Hepatocyte (in vitro differentiated cells): Measurements from ENCODE around the gene DPYSL3. TPM values are rescaled to one million over a fixed set of nuclear protein-coding genes. Genes with fewer than 3 reads are reported as not detected.

Experiments
- DNase-seq: peaks from one replicate; pipeline ENCODE4 v3.0.0-alpha.2; 2016; ENCODE audit warnings: low spot score
- H2AFZ ChIP-seq: fragments of 200-600 bp; sonication (generic); 2 replicates; pipeline ENCODE4 v1.6.0; 2016; ENCODE audit warnings: antibody characterized with exemption, mild to moderate bottlenecking
- H3K27ac ChIP-seq: fragments of 200-600 bp; sonication (generic); 2 replicates; pipeline ENCODE4 v1.5.1; 2016; ENCODE audit warnings: mild to moderate bottlenecking
- H3K27me3 ChIP-seq: fragments of 200-600 bp; sonication (generic); 2 replicates; pipeline ENCODE4 v1.6.1; 2016
- H3K36me3 ChIP-seq: fragments of 200-600 bp; sonication (generic); replicated peaks from 2 replicates; pipeline ENCODE4 v1.5.1; 2016; ENCODE audit warnings: low read depth; ENCODE audit not compliant: insufficient read depth
- H3K4me1 ChIP-seq: fragments of 200-600 bp; sonication (generic); 2 replicates; pipeline ENCODE4 v1.5.1; 2016; ENCODE audit warnings: mild to moderate bottlenecking, moderate library complexity; ENCODE audit not compliant: insufficient read depth
- H3K4me2 ChIP-seq: fragments of 200-600 bp; sonication (generic); 2 replicates; pipeline ENCODE4 v1.6.0; 2016
- H3K4me3 ChIP-seq: fragments of 200-600 bp; sonication (generic); 2 replicates; pipeline ENCODE4 v1.5.1; 2016; ENCODE audit warnings: mild to moderate bottlenecking
- H3K79me2 ChIP-seq: fragments of 200-600 bp; sonication (generic); 2 replicates; pipeline ENCODE4 v1.6.0; 2017; ENCODE audit warnings: mild to moderate bottlenecking
- H3K9me2 ChIP-seq: fragments of 200-600 bp; sonication (generic); replicated peaks from 2 replicates; pipeline ENCODE4 v1.6.0; 2017; ENCODE audit warnings: mild to moderate bottlenecking; ENCODE audit not compliant: insufficient read depth
- H3K9me3 ChIP-seq: fragments of 200-600 bp; sonication (generic); 2 replicates; pipeline ENCODE4 v1.5.1; 2016; ENCODE audit warnings: low read depth, mild to moderate bottlenecking
- H4K20me1 ChIP-seq: fragments of 200-600 bp; sonication (generic); 2 replicates; pipeline ENCODE4 v1.6.0; 2016; ENCODE audit warnings: mild to moderate bottlenecking; ENCODE audit not compliant: insufficient read depth, poor library complexity, severe bottlenecking
- EZH2 ChIP-seq: fragments of 200-600 bp; sonication (generic); IDR thresholded peaks from 2 replicates; pipeline ENCODE4 v1.6.1; 2016; ENCODE audit warnings: antibody characterized with exemption, mild to moderate bottlenecking, borderline replicate concordance
- EZH2phosphoT487 ChIP-seq: fragments of 200-600 bp; sonication (generic); IDR thresholded peaks from one replicate; pipeline ENCODE4 v1.6.1; 2018; ENCODE audit warnings: antibody characterized with exemption, mild to moderate bottlenecking, low read depth, moderate library complexity; ENCODE audit not compliant: unreplicated experiment, severe bottlenecking
- WGBS: methylation state at CpG from one replicate; pipeline ENCODE4 v1.1.6; 2016; ENCODE audit warnings: low lambda C conversion rate; ENCODE audit errors: missing lambda C conversion rate; 5-methylcytosine and 5-hydroxymethylcytosine counted together
- polyA plus RNA-seq: library from polyadenylated mRNA; unstranded; fragments of >200 nt; fragmentation: Nextera tagmentation; extraction: Ambion mirVana; gene quantifications from 2 replicates; pipeline ENCODE4 v1.2.1, GENCODE V29; 2016
- total RNA-seq: library from RNA; depleted of rRNA; stranded (reverse); fragments of >200 nt; gene quantifications from 2 replicates; pipeline ENCODE4 v1.2.3, GENCODE V29; 2014
- TF ChIP-seq, protein P1 (sequence below): fragments of 200-600 bp; sonication (generic); IDR thresholded peaks from 2 replicates; pipeline ENCODE4 v1.5.1; 2016; ENCODE audit warnings: antibody characterized with exemption, mild to moderate bottlenecking; ENCODE audit not compliant: poor library complexity

Gene DPYSL3
- total and polyA plus RNA-seq, 2 experiments from 2014 or later = 35.7 to 78.0 TPM

- TF ChIP-seq, protein P1, sequence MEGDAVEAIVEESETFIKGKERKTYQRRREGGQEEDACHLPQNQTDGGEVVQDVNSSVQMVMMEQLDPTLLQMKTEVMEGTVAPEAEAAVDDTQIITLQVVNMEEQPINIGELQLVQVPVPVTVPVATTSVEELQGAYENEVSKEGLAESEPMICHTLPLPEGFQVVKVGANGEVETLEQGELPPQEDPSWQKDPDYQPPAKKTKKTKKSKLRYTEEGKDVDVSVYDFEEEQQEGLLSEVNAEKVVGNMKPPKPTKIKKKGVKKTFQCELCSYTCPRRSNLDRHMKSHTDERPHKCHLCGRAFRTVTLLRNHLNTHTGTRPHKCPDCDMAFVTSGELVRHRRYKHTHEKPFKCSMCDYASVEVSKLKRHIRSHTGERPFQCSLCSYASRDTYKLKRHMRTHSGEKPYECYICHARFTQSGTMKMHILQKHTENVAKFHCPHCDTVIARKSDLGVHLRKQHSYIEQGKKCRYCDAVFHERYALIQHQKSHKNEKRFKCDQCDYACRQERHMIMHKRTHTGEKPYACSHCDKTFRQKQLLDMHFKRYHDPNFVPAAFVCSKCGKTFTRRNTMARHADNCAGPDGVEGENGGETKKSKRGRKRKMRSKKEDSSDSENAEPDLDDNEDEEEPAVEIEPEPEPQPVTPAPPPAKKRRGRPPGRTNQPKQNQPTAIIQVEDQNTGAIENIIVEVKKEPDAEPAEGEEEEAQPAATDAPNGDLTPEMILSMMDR = peak; percentile 52
- TF ChIP-seq EZH2 (no peak), EZH2phosphoT487 (no peak)
- H3K4me3 ChIP-seq = no peak overlapping the region
- 53% methylated on average over 5 of the region's 5 CpGs for WGBS
- no peak overlapping the region for H3K27ac ChIP-seq
- H3K4me2 ChIP-seq = no peak overlapping the region
- no peaks in the 10 kb centered on the region for H3K27me3 ChIP-seq
- no peaks in the 10 kb centered on the region for H3K9me2 ChIP-seq
- peak; percentile 71 for DNase-seq
- H3K4me1 ChIP-seq = no peaks in the 10 kb centered on the region
- H3K79me2 ChIP-seq = no peaks in the 10 kb centered on the region
- H4K20me1 ChIP-seq = no peaks in the 10 kb centered on the region
- no peaks in the 10 kb centered on the region for H3K36me3 ChIP-seq
- no peak overlapping the region for H2AFZ ChIP-seq
- no peaks in the 10 kb centered on the region for H3K9me3 ChIP-seq
These were observed 45.7 kb downstream of the DPYSL3 start for GRCh38 chr5:147464211-147464610.

GRCh38 chr5:147461915-147462314 is 48.0 kb downstream of the DPYSL3 start:
- H3K36me3 ChIP-seq = no peaks in the 10 kb centered on the region
- no peak for TF ChIP-seq EZH2phosphoT487
- TF ChIP-seq EZH2 = no peak
- TF ChIP-seq, protein P1 = no peak
- no peaks in the 10 kb centered on the region for H3K9me3 ChIP-seq
- H4K20me1 ChIP-seq = no peaks in the 10 kb centered on the region
- 88% methylated on average over 1 of the region's 1 CpG for WGBS
- H3K27ac ChIP-seq = no peak overlapping the region
- H3K4me1 ChIP-seq = no peaks in the 10 kb centered on the region
- no peaks in the 10 kb centered on the region for H3K27me3 ChIP-seq
- H3K4me3 ChIP-seq = no peak overlapping the region
- DNase-seq = no peak
- H2AFZ ChIP-seq = no peak overlapping the region
- H3K79me2 ChIP-seq = no peaks in the 10 kb centered on the region
- no peaks in the 10 kb centered on the region for H3K9me2 ChIP-seq
- H3K4me2 ChIP-seq = no peak overlapping the region

GRCh38 chr5:147460380-147460779 is 49.5 kb downstream of the DPYSL3 start:
- Histone ChIP-seq H3K9me3 (no peaks in the 10 kb centered on the region), H3K27me3 (no peaks in the 10 kb centered on the region), H3K9me2 (no peaks in the 10 kb centered on the region), H3K27ac (no peak overlapping the region), H3K4me2 (no peak overlapping the region), H3K4me1 (peaks cover 8% of the 10 kb centered on the region), H2AFZ (no peak overlapping the region), H3K4me3 (no peak overlapping the region), H3K79me2 (no peaks in the 10 kb centered on the region), H4K20me1 (no peaks in the 10 kb centered on the region), H3K36me3 (no peaks in the 10 kb centered on the region)
- TF ChIP-seq EZH2 (no peak), EZH2phosphoT487 (no peak)
- TF ChIP-seq, protein P1 = no peak
- no peak for DNase-seq
- WGBS = 91% methylated on average over 2 of the region's 2 CpGs

DNA sequence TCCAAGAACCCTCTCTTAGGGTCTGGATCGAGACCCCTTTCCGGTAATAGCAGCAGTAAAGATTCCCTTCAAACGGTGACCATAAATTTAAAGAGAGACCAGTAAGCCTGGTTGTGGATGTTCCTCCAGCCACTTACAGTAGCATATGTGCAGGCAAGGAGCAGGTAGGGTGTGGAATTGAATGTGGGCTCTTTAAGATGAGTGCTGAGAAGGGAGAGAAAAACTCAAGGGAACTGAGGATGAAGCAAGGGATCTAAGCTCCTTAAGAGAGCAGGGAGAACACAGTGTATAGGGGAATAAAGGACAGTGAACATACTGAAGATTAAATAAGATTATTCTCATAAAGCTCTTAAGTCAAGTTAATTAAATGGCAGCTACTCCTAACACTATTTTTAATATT is 51.3 kb downstream of the DPYSL3 start:
- H4K20me1 ChIP-seq = no peaks in the 10 kb centered on the region
- no peaks in the 10 kb centered on the region for H3K9me3 ChIP-seq
- 94% methylated on average over 3 of the region's 3 CpGs for WGBS
- H2AFZ ChIP-seq = no peak overlapping the region
- no peak for DNase-seq
- H3K27ac ChIP-seq = no peak overlapping the region
- H3K4me2 ChIP-seq = no peak overlapping the region
- H3K4me3 ChIP-seq = no peak overlapping the region
- H3K27me3 ChIP-seq = no peaks in the 10 kb centered on the region
- H3K4me1 ChIP-seq = peaks cover 18% of the 10 kb centered on the region
- no peaks in the 10 kb centered on the region for H3K79me2 ChIP-seq
- TF ChIP-seq EZH2phosphoT487 = no peak
- no peak for TF ChIP-seq EZH2
- TF ChIP-seq, protein P1 = no peak
- no peaks in the 10 kb centered on the region for H3K9me2 ChIP-seq
- H3K36me3 ChIP-seq = no peaks in the 10 kb centered on the region
